H1 (cell line): Measurements from ENCODE around the gene TEKT4. TPM values are rescaled to one million over a fixed set of nuclear protein-coding genes. Genes with fewer than 3 reads are reported as not detected.

Experiments used
- BRCA1 ChIP-seq: IDR thresholded peaks from 2 replicates; pipeline ENCODE4 v1.6.1; 2012; ENCODE audit warnings: low read depth, low read length, improper control_type of control experiment
- CBX8 ChIP-seq: fragments of 300-800, 300-1000 bp; sonication (generic); IDR thresholded peaks from 2 replicates; pipeline ENCODE4 v1.7.1; 2016; ENCODE audit warnings: low read depth, low read length, borderline replicate concordance
- CHD1 ChIP-seq: IDR thresholded peaks from 2 replicates; pipeline ENCODE4 v1.6.1; 2012; ENCODE audit warnings: low read depth, low read length, improper control_type of control experiment
- EZH2 ChIP-seq: fragments of 200-600 bp; sonication (generic); IDR thresholded peaks from 2 replicates; pipeline ENCODE4 v1.7.1; 2012; ENCODE audit warnings: low read depth, mild to moderate bottlenecking, moderate library complexity, low read length, inconsistent platforms; ENCODE audit not compliant: severe bottlenecking
- KDM4A ChIP-seq: IDR thresholded peaks from one replicate; pipeline ENCODE4 v1.7.1; 2012; ENCODE audit warnings: low read depth, mild to moderate bottlenecking, moderate library complexity, low read length, inconsistent platforms; ENCODE audit not compliant: severe bottlenecking
- PHF8 ChIP-seq: fragments of 200-600 bp; sonication (generic); conservative IDR thresholded peaks from 2 replicates; pipeline ENCODE4 v1.7.1; 2012; ENCODE audit warnings: low read depth, mild to moderate bottlenecking, inconsistent platforms, low read length, moderate library complexity
- TEAD4 ChIP-seq: IDR thresholded peaks from 2 replicates; pipeline ENCODE4 v1.6.1; 2012; ENCODE audit warnings: low read depth, low read length, inconsistent platforms, mixed read lengths
- polyA plus RNA-seq, 7 experiments: library from polyadenylated mRNA; depleted of rRNA in 3 of 7; stranded (reverse) in 5 of 7; unstranded in 2 of 7; fragments of >200 nt in 5 of 7; fragments of 200-250 nt in 2 of 7; gene quantifications; 1 replicate in 5 of 7; 2 replicates in 1 of 7; 4 replicates in 1 of 7; pipeline versions ENCODE4 v1.2.1 to v1.2.3, GENCODE V29; 2011 to 2013; ENCODE audit warnings: missing spikeins in 2 of 7, mixed read lengths in 2 of 7
- total RNA-seq: library from RNA; stranded (reverse); fragmentation: NEBNext Ultra II Directional; extraction: Animal tissue kit (Norgen Biotek cat#: 25700); gene quantifications from 2 replicates; pipeline ENCODE4 v1.2.1, GENCODE V29; 2021

The TEKT4 gene
- total and polyA plus RNA-seq, 2 of the 8 experiments (the other 6 are each of a cell fraction or from before 2014, with no cell fraction given) = not detected

GRCh38 chr2:94869552-94870439 is 1.4 kb upstream of the TEKT4 start (continued):
- no peak for TF ChIP-seq TEAD4
- no peak for TF ChIP-seq CBX8
- TF ChIP-seq CHD1 = no peak
- TF ChIP-seq EZH2 = no peak
- no peak for TF ChIP-seq KDM4A
- no peak for TF ChIP-seq PHF8
- TF ChIP-seq BRCA1 = no peak
